ENCODE data around the gene DHRS13. TPM values are rescaled to one million over a fixed set of nuclear protein-coding genes. Genes with fewer than 3 reads are reported as not detected.

Gene DHRS13
- total RNA-seq, 1 donor from 2014 or later: 12.4 TPM

DNA sequence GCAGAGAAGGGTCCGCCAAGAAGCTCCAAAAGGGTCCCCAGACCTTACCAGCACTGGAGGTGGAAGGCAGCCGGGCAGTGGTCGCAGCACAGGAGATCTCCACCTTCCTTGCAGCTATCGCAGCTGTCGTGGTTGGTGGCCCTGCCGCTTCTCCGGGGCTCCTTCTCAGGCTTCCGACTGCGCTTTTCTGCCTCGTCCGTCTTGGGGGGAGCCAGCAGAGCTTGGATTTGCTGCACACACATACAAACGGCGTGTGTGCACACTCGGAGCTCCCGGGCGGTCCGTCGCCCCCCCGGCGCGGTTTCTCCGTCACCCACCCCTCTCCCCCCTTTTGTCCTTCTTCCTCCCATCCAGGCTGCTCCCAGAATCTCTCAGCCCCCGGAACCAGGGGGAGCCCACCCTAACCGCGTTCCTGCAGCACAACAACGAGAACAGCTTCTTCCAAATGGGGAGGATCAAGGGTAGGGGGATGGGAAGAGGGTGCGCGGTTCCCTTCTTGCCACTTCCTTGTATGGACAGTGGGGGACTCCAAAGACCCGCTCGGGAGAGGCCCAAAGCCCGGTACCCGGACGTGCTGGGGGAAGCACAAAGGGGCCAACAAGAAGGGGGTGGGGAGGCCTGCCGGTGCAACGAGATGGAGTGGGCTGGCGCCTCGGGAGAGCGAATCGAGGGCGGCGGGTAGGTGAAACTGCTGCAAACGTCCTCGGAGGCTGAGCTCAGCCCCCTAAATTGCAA, 47.3 kb upstream of the DHRS13 start:
- H3K27ac Mint-ChIP-seq: peak overlapping the region; percentile 96
- no peaks in the 10 kb centered on the region for H3K9me3 Mint-ChIP-seq
- H3K4me3 Mint-ChIP-seq: peak overlapping the region; percentile 93
- peaks cover 26% of the 10 kb centered on the region for H3K4me1 Mint-ChIP-seq
- H3K27me3 Mint-ChIP-seq (ENCODE audit: low read depth): no peaks in the 10 kb centered on the region
- TF ChIP-seq, protein P1, sequence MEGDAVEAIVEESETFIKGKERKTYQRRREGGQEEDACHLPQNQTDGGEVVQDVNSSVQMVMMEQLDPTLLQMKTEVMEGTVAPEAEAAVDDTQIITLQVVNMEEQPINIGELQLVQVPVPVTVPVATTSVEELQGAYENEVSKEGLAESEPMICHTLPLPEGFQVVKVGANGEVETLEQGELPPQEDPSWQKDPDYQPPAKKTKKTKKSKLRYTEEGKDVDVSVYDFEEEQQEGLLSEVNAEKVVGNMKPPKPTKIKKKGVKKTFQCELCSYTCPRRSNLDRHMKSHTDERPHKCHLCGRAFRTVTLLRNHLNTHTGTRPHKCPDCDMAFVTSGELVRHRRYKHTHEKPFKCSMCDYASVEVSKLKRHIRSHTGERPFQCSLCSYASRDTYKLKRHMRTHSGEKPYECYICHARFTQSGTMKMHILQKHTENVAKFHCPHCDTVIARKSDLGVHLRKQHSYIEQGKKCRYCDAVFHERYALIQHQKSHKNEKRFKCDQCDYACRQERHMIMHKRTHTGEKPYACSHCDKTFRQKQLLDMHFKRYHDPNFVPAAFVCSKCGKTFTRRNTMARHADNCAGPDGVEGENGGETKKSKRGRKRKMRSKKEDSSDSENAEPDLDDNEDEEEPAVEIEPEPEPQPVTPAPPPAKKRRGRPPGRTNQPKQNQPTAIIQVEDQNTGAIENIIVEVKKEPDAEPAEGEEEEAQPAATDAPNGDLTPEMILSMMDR (IDR thresholded peaks at IDR 0.05; ENCODE audit: unreplicated experiment): no peak
- peak in 1 of 2 experiments; percentile 61 for DNase-seq (ENCODE audit: low spot score in 2 of 2, unreplicated experiment in 2 of 2)
- H3K36me3 Mint-ChIP-seq: peaks cover 6% of the 10 kb centered on the region

DNA sequence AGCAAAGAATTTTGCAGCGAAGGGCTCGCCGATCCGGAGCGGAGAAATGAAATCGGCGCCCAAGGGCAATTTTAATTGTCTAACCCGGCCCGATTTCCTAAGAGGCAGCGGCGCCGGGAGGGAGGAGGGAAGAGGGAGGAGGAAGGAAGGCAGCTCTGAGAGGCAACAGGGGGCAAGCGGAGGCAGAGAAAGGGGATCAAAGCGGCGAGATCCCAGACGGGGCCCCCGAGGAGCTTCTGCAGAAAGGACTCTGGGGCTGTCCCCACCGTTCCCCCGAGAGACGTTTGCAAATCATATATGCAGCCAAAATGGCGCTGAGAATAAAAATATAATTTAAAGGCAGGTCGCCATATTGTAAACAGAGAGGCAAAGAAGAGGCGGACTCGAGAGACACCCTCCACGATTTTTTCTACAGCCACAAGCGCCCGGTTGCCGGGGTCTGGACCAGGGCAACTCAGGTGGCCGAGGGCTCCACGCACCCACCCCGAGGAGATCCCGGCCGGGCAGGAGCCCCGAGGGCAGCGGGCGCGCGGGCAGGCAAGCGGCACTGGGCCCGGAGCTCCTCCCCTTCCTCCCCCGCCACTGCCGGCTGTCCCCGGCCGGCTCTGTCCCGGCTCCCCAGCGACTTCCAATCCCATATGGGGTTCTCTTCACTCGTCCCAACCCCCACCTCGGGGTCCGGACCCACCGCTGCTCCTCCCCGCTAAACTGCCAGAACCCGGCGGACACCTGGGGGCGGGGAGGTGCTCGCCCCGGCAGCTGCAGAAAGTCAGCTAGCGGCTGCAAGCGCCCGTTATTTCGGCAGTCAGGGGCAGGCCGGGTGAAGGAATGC, 46.5 kb upstream of the DHRS13 start:
- Mint-ChIP-seq H3K4me1 (peaks cover 28% of the 10 kb centered on the region), H3K27ac (peak overlapping the region; percentile 96), H3K36me3 (peaks cover 8% of the 10 kb centered on the region), H3K4me3 (peak overlapping the region; percentile 93), H3K27me3 (ENCODE audit: low read depth) (no peaks in the 10 kb centered on the region), H3K9me3 (no peaks in the 10 kb centered on the region)
- DNase-seq (ENCODE audit: low spot score in 2 of 2, unreplicated experiment in 2 of 2): peak; percentile 34 to 65
- TF ChIP-seq, protein P1 (IDR thresholded peaks at IDR 0.05; ENCODE audit: unreplicated experiment): no peak

DNA sequence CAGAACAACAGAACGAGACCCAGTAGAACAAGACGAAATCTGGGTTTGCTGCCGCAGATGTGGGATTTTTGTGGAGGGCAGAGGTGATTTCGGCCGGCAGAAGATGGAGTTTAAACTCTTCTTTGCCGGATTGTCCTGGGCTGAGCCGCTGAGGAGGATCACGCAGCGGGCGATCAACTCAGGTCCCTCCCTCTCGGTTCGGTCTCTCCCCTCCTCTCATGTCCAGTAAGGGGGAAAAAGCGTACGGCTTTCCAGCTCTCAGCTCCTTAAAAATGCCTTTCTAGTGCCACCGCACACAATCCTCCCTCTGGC, 46.0 kb upstream of the DHRS13 start:
- peaks cover 30% of the 10 kb centered on the region for H3K4me1 Mint-ChIP-seq
- H3K4me3 Mint-ChIP-seq: peak overlapping the region; percentile 93
- H3K27me3 Mint-ChIP-seq (ENCODE audit: low read depth): no peaks in the 10 kb centered on the region
- TF ChIP-seq, protein P1 (IDR thresholded peaks at IDR 0.05; ENCODE audit: unreplicated experiment): no peak
- H3K36me3 Mint-ChIP-seq: peaks cover 10% of the 10 kb centered on the region
- H3K27ac Mint-ChIP-seq: peak overlapping the region; percentile 95
- no peaks in the 10 kb centered on the region for H3K9me3 Mint-ChIP-seq
- DNase-seq (ENCODE audit: low spot score in 2 of 2, unreplicated experiment in 2 of 2): no peak

DNA sequence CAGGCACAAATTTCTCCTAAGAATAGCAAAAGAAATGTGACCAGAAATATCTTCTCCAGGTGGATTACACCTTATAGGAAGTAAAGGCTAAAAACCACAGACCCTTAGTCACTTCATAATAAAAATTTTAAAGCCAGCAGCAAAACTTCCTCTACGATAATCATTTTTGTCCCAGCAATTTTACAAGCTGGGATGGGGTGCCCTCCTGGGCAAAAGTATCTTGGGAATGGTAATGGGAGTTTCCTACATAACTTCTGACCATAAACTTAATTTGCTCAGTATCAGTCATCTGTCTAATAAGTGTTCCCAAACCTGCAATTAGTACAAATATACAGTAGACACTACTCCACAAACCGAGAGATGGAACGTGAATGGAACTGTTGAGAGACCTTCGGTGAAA, 45.5 kb upstream of the DHRS13 start:
- peak overlapping the region; percentile 93 for H3K4me3 Mint-ChIP-seq
- H3K36me3 Mint-ChIP-seq: peaks cover 12% of the 10 kb centered on the region
- no peaks in the 10 kb centered on the region for H3K9me3 Mint-ChIP-seq
- peak overlapping the region; percentile 95 for H3K27ac Mint-ChIP-seq
- H3K27me3 Mint-ChIP-seq (ENCODE audit: low read depth): no peaks in the 10 kb centered on the region
- TF ChIP-seq, protein P1 (IDR thresholded peaks at IDR 0.05; ENCODE audit: unreplicated experiment): no peak
- no peak for DNase-seq (ENCODE audit: low spot score in 2 of 2, unreplicated experiment in 2 of 2)
- peaks cover 30% of the 10 kb centered on the region for H3K4me1 Mint-ChIP-seq

DNA sequence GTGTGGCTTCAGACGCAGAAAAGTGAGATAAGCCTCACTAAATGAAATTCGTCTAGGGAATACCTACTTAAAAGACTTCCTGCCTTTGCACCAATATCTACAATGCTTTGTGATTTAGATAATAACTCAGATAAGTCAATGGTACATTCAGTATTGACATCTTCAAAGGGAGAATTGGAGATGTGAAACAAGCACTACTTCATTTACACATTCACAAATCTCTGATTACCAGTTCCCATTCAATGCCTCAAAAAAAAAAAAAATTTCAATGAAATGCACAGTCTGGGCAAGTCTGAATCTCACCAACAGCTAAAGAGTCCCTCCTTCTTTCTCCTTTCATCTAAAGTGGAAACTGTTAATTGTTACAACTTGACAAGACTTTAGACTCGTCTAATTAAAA, 44.8 kb upstream of the DHRS13 start:
- no peak for DNase-seq (ENCODE audit: low spot score in 2 of 2, unreplicated experiment in 2 of 2)
- H3K27me3 Mint-ChIP-seq (ENCODE audit: low read depth): no peaks in the 10 kb centered on the region
- H3K27ac Mint-ChIP-seq: peak overlapping the region; percentile 95
- no peaks in the 10 kb centered on the region for H3K9me3 Mint-ChIP-seq
- TF ChIP-seq, protein P1 (IDR thresholded peaks at IDR 0.05; ENCODE audit: unreplicated experiment): no peak
- H3K36me3 Mint-ChIP-seq: peaks cover 16% of the 10 kb centered on the region
- peak overlapping the region; percentile 93 for H3K4me3 Mint-ChIP-seq
- peaks cover 30% of the 10 kb centered on the region for H3K4me1 Mint-ChIP-seq

All from mesothelial cell of epicardium (in vitro differentiated cells).